HT1080 (cell line): ENCODE results near the gene C15orf39. TPM values are rescaled to one million over a fixed set of nuclear protein-coding genes. Genes with fewer than 3 reads are reported as not detected.

Experiments used
- DNase-seq: peaks from one replicate; pipeline ENCODE4 v3.0.0-alpha.2; 2015; ENCODE audit warnings: low read depth
- total RNA-seq: library from RNA; depleted of rRNA; stranded (reverse); fragments of >200 nt; shearing (Covaris generic); gene quantifications from 2 replicates; pipeline ENCODE4 v1.2.3, GENCODE V29; 2014

C15orf39 gene
- total RNA-seq, 1 experiment from 2014 or later, result 21.1 TPM

DNA sequence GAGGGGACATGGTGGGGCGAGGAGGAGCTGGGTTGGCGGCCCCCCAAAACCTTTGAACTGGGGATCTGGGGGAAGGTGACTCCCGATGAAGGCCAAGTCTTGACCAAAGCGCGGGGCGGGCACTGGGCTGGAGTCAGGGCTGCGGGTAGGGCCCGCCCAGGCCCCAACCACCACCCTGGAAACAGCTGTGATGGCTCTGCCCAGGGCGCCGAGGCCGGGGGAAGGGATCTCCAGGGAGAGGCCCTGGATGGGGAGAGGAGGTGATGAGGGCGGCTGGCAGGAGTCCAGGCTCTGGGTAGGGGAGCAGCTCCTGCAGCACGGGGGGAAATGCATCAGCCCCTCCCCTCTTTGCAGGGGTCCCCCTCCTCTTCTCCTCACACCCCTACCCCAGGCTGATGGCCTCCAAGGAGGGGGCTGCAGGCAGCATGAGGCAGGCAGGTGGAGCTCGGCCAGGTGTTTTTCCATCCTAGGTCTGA is 5.9 kb upstream of the C15orf39 start:
- no peak for DNase-seq

DNA sequence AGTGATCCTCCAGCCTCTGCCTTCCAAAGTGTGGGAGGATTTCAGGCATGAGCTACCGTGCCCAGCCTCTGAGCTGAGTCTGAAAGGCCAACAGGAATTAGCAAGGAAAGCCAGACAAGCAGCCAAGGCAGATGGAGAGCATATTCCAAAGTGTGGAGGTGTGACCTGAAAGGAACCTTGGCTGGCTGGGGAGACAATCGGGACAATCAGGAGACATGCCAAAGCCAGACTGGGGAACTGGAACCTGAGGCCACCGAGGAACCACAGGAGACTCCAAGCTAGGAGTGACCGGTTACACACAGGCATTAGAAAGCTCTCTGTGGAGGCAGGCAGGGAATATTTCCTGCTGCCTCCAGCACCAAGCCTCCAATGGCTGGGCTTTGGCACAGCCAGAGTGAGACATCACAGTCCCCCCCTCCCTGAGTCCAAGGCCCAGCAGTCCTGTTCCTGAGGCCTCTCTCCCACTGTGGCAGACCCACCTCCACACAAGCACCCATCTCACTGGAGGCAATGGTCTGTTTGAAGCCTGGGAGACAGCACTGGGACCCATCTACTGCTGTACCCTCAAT is 4.5 kb upstream of the C15orf39 start:
- no peak for DNase-seq

DNA sequence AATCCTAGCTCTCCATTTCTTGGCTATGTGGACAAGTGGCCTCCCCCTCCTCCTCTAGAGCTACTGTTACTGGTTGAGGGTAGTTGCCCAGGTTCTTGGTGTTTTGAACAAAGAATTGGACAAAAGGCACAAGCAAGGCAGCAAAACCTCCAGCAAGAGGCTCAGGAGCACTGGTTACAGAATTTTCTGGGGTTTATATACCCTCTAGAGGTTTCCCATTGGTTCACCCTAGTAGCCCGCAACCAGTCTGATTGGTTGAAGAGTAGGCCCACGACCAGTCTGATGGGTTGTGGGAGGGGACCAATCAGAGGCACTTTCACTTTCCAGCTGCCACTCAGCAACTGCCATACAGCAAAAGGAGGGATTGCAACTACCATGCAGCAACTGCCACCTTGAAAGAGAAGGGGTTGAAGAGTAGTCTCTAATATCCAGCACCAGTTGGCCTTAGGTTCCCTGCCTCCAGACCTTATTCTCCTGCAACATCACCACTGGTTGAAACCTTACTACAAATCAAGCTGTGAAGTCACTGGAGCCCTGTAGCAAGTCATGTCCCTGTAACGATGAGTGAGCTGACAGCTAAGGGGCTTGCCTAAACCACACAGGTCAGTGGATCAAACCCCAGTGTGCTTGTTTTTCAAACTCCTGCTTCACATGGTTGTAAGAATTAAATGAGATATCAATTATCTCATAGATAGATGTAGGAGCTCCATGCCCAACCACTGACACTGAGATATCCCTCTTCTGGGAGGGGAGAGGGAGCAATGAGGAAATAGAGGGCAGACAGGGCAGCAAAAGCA is 2.9 kb upstream of the C15orf39 start:
- DNase-seq, result peak; percentile 64

DNA sequence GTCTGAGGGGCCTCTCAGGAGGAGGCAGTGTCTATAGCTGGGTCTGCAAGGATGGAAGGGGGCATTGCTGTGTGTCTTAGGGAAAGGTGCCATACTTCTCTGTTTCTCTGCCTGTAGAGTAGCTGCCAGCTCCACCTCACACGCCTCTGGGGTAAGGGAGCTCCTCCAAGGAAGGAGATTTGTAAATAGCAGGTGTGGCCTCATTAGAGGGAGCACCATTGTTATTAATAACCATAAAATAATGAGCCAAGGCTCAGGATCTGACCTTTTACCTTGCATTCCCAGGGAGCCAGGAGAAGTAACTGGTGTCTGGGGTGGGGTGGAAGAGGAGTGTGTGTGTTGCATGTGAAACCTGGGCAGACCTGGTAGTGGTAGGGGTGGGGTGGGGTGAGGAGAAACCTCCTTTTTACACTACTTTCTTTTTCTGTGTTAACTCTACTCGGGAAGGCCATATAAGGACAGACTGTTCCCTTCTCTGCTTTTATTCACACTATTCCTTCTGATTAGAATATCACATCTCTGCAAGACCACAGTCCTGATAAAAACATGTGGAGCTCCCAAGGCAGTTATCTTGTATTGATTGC is 2.2 kb upstream of the C15orf39 start:
- no peak for DNase-seq

DNA sequence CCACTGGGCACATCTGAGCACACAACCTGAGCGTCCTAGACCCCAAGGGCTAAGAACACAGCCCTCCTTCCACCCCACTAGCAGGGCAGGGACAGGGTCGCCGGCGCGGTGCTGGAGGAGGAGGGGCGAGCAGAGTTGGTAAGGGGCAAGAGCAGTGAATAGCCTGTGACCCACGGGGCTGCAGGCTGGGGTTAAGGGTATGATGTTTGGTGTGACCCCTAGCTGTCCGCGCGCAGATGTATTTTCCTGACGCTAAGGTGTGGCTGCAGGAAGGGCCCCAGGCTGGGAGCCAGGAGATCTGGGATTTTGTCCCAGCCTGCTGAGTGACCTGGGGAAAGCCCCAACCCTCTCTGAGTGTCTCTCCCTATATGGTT is 1.3 kb upstream of the C15orf39 start:
- no peak for DNase-seq

DNA sequence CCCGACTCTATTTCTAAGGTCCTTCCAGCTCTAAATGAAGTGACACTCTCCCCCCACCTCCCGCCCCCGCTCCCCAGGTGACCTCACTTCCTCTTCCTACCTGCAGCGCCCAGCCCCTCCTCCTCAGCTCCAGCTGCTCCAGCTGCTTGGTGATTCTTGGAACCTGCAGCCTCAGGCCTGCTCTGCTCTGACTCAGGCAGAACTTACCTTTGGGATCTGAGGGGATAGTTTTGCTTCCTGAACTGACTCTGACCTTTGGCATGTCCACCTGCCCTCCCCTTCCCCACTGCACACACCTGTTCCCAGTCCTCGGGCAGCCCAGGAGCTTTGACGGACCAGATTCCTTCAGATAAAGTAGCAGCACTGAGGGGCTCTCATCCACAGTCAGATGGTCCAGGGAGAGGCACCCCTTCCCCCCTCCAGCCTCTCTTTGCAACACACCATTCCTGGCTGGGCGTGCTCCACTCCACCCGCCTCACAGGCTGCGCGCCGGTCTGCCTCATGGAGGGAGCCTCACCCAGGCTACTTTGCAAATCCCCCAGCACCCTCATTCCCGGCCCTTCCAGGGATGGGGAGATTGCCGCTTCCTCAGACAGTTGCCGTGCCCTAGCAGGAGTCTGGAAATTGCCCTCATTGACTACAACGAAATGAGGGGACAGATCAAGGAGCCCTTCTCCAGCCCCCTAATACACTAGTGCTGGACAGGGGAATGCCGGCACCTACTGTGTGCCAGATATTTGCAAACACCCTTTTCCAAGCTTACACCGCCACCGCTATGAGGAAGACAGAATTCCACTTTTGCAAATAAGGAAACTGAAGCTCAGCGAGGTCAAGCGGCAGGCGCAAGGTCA is 692 bp upstream of the C15orf39 start:
- peak; percentile 29 for DNase-seq

DNA sequence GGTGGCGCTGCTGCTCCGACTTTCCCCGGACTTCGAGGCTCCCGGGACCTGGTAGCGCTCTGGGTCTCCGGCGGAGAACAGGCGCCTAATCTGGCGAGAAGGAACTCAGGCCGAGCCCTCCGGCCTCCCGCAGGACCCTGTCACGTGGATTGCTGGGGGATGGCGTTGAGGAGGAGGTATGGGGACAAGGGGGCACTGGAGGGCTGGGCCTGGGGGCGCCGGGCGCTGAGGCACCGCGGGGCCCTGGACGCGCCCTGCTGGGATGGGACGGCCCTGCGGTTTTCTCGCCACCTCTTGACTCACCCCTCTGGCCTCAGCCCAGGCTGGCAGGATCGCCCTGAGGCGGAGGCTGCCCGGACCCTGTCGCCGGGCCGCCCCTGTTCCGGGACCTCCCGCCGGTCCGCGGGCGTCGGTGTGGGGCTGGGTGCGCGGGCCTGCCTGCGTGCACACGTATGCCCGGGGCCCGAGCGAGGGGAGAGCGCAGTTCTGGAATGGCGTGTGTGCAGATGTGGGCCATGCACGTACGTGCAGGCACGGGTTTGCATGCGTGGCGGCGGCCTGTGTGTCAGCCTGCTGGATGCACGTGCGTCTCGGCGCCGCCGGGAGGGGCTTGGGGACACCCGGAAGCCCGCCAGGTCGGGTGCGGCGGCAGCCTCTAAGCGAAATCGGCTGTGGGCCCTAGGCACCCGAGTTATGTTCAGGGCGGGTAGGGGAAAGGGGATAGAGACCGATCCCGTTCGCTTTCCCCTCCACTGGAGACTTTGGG is 752 bp downstream of the C15orf39 start:
- DNase-seq, result peak; percentile 73

DNA sequence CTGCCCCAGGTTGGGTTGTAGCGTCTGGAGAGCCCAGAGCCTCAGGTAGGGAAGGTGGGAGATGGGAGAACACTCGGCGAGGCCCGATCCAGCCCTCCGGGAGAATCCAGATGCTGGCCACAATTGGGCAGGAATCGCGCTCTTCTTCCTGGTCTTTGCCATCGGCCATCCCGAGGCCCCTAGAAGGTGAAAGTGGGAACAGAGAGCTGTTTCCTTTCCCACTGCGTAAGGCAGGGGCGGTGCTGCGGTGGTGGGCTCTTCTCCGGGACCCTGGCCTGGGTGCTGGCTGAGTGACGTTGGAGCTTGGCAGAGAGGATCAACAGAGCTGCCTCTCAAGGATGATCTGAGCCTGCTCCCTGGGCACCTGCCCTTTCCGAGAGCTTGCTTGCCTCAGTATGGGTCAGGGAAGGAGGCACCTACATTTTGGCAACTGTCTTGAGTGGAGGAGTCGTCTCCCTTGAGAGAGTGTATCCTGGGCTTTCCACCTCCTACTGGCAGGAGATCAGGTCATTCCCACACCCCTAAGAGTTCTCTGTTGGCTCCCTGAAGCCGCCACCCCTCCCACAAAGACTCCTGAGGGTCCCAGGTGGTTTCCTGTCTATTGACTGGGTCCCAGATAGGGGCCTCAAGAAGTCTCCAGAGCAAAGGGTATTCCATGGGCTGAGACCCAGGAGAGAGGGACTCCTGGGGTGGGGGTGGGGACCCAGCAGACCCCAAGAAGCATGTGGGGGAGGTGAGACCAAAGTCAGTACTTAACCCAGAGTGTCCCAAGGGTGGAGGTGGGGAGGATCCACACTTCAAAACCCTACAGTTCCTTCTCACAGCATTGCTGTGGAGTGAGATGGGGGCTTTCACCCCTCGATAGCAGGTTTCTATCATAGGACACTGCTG is 1.6 kb downstream of the C15orf39 start:
- DNase-seq, result no peak

DNA sequence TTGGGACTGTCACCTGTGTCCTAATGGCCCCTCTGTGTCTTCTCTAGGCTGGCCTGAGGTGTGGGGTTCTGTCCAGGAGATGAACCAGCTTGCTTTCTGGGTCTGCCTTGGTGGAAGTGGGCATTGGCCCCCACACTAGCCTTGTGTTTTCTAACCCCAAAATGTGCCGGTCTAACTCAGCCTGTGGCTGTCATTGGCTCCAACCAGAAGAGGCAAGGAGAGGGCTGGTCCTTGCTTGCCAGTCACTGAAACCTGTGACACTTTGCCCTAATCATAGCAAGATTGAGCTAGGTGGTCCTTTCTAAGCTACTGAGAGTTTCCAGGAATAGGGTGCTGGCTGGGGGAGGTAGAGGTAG is 2.2 kb downstream of the C15orf39 start:
- DNase-seq, result no peak

DNA sequence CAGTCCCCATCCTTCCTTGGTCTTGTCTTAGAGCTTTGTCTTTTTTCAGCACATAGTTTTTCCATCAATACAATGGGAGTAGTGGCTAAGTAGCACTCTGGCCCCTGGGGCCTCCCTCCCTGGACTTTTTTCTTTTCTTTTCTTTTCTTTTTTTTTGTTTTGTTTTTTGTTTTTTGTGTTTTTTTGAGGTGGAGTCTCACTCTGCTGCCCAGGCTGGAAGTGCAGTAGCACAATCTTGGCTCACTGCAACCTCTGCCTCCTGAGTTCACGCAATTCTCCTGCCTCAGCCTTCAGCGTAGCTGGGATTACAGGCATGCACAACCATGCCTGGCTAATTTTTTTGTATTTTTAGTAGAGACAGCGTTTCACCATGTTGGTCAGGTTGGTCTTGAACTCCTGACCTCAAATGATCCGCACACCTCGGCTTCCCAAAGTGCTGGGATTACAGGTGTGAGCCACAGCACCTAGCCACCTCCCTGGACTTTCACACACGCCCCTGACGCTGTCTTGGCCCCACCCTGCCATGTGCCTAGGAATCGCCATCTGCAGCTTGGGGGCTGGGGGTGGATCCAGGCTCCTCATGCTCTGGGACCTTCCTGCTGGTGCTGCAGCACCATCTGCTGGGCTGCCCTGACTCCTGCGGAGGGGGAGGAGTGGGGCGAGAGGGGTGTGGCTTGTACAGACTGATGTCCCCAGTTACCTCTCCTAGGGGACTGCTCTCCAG is 2.8 kb downstream of the C15orf39 start:
- DNase-seq, result peak; percentile 88

DNA sequence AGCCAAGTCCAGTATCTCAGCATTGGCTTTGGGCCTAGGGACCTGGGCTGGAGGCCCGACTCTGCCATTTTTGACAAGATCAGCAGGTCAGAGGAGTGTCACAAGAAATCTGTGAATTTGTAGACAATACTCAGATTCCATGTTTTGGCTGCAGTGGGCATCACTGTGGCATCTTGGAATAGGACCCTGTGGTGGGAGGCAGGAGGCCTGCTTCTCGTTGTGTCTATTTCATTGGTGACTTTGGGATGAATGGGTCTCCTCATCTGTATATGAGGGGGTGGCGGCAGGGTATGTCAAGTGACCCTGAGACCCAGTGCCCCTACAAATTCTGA is 3.3 kb downstream of the C15orf39 start:
- no peak for DNase-seq

DNA sequence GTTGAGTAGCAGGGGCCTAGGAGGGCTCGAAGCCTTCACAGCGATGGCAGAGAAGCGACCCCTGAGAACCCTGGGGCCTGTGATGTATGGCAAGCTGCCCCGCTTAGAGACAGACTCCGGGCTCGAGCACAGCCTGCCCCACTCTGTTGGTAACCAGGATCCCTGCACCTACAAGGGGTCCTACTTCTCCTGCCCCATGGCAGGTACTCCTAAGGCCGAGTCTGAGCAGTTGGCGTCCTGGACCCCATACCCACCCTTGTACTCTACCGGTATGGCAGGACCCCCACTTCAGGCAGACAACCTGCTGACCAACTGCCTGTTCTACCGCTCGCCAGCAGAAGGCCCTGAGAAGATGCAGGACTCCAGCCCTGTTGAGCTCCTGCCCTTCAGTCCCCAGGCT is 4.3 kb downstream of the C15orf39 start:
- no peak for DNase-seq

DNA sequence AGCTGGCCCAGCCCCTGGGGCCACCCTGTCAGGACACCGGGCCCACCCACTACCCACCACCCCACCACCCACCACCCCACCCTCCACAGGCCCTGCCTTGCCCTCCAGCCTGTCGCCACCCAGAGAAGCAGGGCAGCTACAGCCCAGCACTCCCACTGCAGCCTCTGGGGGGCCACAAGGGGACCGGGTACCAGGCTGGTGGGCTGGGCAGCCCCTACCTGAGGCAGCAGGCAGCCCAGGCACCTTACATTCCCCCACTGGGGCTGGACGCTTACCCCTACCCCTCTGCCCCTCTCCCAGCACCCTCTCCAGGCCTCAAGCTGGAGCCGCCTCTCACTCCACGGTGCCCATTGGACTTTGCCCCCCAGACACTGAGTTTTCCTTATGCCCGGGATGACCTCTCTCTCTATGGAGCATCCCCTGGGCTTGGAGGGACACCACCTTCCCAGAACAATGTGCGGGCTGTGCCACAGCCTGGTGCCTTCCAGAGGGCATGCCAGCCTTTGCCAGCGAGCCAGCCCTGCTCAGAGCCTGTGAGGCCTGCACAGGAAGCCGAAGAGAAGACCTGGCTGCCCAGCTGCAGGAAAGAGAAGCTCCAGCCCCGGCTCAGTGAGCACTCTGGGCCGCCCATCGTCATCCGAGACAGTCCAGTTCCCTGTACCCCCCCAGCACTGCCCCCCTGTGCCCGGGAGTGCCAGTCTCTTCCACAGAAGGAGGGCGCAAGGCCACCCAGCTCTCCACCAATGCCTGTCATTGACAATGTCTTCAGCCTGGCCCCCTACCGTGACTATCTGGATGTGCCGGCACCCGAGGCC is 5.3 kb downstream of the C15orf39 start:
- DNase-seq, result no peak

DNA sequence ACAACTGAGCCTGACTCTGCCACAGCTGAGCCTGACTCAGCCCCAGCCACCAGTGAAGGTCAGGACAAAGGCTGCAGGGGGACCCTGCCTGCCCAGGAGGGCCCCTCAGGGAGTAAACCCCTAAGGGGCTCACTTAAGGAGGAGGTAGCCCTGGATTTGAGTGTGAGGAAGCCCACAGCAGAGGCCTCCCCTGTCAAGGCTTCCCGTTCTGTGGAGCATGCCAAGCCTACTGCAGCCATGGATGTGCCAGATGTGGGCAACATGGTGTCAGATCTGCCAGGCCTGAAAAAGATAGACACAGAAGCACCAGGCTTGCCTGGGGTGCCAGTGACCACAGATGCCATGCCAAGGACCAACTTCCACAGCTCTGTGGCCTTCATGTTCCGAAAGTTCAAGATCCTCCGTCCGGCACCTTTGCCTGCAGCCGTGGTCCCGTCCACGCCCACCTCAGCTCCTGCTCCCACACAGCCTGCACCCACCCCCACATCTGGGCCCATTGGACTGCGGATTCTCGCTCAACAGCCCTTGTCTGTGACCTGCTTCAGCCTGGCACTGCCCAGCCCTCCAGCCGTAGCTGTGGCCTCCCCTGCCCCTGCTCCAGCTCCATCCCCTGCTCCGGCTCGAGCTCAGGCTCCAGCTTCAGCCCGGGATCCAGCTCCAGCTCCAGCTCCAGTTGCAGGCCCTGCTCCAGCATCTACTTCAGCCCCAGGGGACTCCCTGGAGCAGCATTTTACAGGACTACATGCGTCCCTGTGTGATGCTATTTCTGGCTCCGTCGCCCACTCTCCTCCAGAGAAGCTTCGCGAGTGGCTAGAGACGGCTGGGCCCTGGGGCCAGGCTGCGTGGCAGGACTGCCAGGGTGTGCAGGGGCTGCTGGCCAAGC is 6.2 kb downstream of the C15orf39 start:
- DNase-seq, result no peak

DNA sequence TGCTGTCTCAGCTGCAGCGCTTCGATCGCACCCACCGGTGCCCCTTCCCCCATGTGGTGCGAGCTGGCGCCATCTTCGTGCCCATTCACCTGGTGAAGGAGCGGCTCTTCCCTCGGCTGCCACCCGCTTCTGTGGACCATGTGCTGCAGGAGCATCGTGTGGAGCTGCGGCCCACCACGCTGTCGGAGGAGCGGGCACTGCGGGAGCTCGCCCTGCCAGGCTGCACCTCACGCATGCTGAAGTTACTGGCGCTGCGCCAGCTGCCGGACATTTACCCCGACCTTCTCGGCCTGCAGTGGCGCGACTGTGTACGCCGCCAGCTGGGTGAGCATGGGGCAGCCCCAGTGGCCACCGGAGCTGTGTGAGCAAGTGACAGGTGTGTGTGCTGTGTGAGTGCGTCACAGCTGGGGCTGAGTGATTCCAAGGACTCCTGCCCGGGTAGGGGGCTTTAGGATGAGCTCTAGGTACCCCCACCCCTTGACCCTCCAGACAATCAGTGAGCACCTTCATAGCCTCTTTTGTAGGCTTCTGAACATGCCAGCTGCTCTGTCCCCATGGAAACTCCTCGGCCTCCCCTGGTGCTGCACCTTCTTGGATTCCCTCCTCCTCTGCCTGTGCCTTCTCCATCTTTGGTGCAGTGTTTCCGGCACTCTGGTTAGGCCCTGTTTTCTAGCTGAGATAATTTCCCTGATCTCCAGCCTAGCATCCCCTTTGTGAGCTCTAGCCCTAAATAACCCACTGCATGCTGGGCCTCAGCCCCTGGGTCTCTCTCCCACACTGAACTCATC is 7.0 kb downstream of the C15orf39 start:
- no peak for DNase-seq

DNA sequence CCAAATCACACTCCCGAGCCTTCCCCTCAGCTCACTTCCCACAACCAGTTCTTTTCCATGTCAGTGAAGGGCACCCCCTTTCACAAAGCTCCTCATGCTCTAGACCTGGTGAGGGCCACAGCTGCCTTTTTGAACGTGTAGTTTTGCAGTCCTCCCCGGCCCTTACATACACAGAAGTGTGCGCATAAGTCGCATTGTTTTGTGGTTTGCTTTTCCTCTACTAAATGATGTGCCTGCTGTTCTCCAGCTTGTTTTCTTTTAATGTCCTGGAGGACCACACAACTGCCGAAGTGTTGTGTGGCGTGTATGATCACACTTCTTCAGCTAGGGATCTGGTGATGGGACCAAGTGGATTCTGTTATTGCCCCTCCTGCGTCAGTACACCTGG is 7.6 kb downstream of the C15orf39 start:
- no peak for DNase-seq

DNA sequence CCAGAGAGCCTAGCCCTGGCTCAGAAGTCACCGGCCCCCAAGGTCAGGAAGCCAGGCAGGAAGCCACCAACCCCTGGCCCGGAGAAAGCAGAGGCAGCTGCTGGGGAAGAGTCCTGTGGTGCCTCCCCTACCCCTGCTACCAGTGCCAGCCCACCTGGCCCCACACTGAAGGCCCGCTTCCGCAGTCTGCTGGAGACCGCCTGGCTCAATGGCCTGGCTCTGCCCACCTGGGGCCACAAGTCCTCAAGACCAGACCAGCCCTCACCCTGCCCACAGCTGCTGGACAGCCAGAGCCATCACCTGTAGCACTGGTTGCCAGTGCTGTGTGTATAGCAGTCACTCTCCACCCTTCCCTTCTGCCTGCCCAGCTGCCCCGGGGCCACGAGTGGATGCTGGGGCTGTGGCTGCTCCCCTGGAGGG is 9.1 kb downstream of the C15orf39 start:
- no peak for DNase-seq
